Lower leg skin (tissue), 3 donors: ENCODE data around the gene FGF12.

ENCODE experiments used
- CTCF ChIP-seq, 3 donors: fragments of 450-650 bp; IDR thresholded peaks; one replicate each; pipeline ENCODE4 v1.5.1; 2016; ENCODE audit warnings: antibody characterized with exemption in 3 of 3, mild to moderate bottlenecking in 3 of 3, moderate library complexity in 2 of 3
- POLR2A ChIP-seq, 2 donors: fragments of 450-650 bp; IDR thresholded peaks; one replicate each; pipeline ENCODE4 v1.6.1; 2016 to 2017; ENCODE audit warnings: antibody characterized with exemption in 2 of 2, mild to moderate bottlenecking in 1 of 2, moderate library complexity in 1 of 2

GRCh38 chr3:192130534-192131132 lies 596.7 kb downstream of the FGF12 start:
- TF ChIP-seq CTCF (IDR thresholded peaks at IDR 0.05) (no peak), POLR2A (IDR thresholded peaks at IDR 0.05) (no peak)
